BJ (cell line): ENCODE measurements around the gene ACVR1. TPM values are rescaled to one million over a fixed set of nuclear protein-coding genes. Genes with fewer than 3 reads are reported as not detected.

Experiments
- CTCF ChIA-PET: fragments of 350-600 bp; formaldehyde crosslinking; extraction: SDS; loops from one replicate; lab custom pipeline; 2021; ENCODE audit warnings: antibody characterized with exemption, inconsistent platforms; lab: Yijun Ruan, JAX
- POLR2A ChIA-PET: fragments of 300-600 bp; sonication (Branson Sonifier 250); formaldehyde crosslinking; extraction: SDS; loops from one replicate; lab custom pipeline; 2021; ENCODE audit warnings: antibody characterized with exemption; lab: Charles Lee
- DNase-seq: peaks from one replicate; pipeline ENCODE4 v3.0.0-alpha.2; 2011; ENCODE audit warnings: low read depth
- H3K27me3 ChIP-seq: 2 replicates; pipeline ENCODE4 v1.6.0; 2011; ENCODE audit warnings: low read length; ENCODE audit not compliant: control insufficient read depth, insufficient read depth
- H3K36me3 ChIP-seq: 2 replicates; pipeline ENCODE4 v1.5.1; 2011; ENCODE audit warnings: low read length; ENCODE audit not compliant: control insufficient read depth, insufficient read depth
- H3K4me3 ChIP-seq: 2 replicates; pipeline ENCODE4 v1.5.1; 2011; ENCODE audit warnings: low read depth, mild to moderate bottlenecking, control low read depth, low read length
- CTCF ChIP-seq: IDR thresholded peaks from 2 replicates; pipeline ENCODE4 v1.5.1; 2011; ENCODE audit warnings: low read depth, mild to moderate bottlenecking, control low read depth, inconsistent platforms, low read length, moderate library complexity; ENCODE audit not compliant: insufficient read depth
- polyA plus RNA-seq: library from polyadenylated mRNA; depleted of rRNA; stranded (reverse); fragments of >200 nt; gene quantifications from 2 replicates; pipeline ENCODE4 v1.2.3, GENCODE V29; 2011

The ACVR1 gene
- polyA plus RNA-seq, 1 experiment: 28.5 TPM

GRCh38 chr2:157699806-157700205 lies 176.3 kb downstream of the ACVR1 start:
- no peak for DNase-seq
- TF ChIP-seq CTCF: no peak
- ChIA-PET CTCF (no interaction called here), POLR2A (no interaction called here)
- H3K4me3 ChIP-seq: no peak overlapping the region
- H3K27me3 ChIP-seq: no peaks in the 10 kb centered on the region
- no peaks in the 10 kb centered on the region; the same call in 1 of the 2 replicates for H3K36me3 ChIP-seq

- DNase-seq: no peak
- TF ChIP-seq CTCF: no peak
- H3K27me3 ChIP-seq: no peaks in the 10 kb centered on the region
- CTCF ChIA-PET: interaction anchor here (1.3 to 1.5 kb wide), 2 partner anchors 30 to 53 kb away, joined by 3 to 4 read pairs; no protein-coding TSS in a partner anchor
- no peaks in the 10 kb centered on the region; the same call in 1 of the 2 replicates for H3K36me3 ChIP-seq
- no peak overlapping the region for H3K4me3 ChIP-seq
- POLR2A ChIA-PET: no interaction called here
These were observed 177.1 kb downstream of the ACVR1 start for GRCh38 chr2:157699009-157699408.

- POLR2A ChIA-PET: no interaction called here
- no peak overlapping the region for H3K4me3 ChIP-seq
- DNase-seq: no peak
- CTCF ChIA-PET: interaction anchor here (1.3 to 1.5 kb wide), 2 partner anchors 29 to 53 kb away, joined by 3 to 4 read pairs; no protein-coding TSS in a partner anchor
- no peaks in the 10 kb centered on the region; the same call in 1 of the 2 replicates for H3K36me3 ChIP-seq
- no peaks in the 10 kb centered on the region for H3K27me3 ChIP-seq
- TF ChIP-seq CTCF: no peak
These were observed 177.7 kb downstream of the ACVR1 start for GRCh38 chr2:157698430-157698829.

- CTCF ChIA-PET: interaction anchor here (1.2 kb wide), 1 partner anchor 67 kb away, joined by 3 read pairs; the partner anchor contains the start of gene ACVR1C
These were observed 180.1 kb downstream of the ACVR1 start for GRCh38 chr2:157696036-157696435.

GRCh38 chr2:157692768-157693167 lies 183.4 kb downstream of the ACVR1 start:
- Histone ChIP-seq H3K4me3 (no peak overlapping the region), H3K27me3 (no peaks in the 10 kb centered on the region), H3K36me3 (no peaks in the 10 kb centered on the region)
- DNase-seq: peak; percentile 83
- ChIA-PET CTCF (no interaction called here), POLR2A (no interaction called here)
- no peak for TF ChIP-seq CTCF

More at GRCh38 chr2:157696036-157696435, 180.1 kb downstream of the ACVR1 start:
- Histone ChIP-seq H3K4me3 (no peak overlapping the region), H3K36me3 (no peaks in the 10 kb centered on the region; the same call in 1 of the 2 replicates), H3K27me3 (no peaks in the 10 kb centered on the region)
- TF ChIP-seq CTCF: no peak
- POLR2A ChIA-PET: no interaction called here
- no peak for DNase-seq
